K562 (cell line): Measurements from ENCODE around the gene SEMA5A.

ENCODE experiments used
- TCF7L2 ChIP-seq: fragments of 150-350 bp; IDR thresholded peaks from 2 replicates; pipeline ENCODE4 v1.6.1; 2016; ENCODE audit warnings: low read depth, mild to moderate bottlenecking, low read length, moderate library complexity
- YBX1 ChIP-seq: fragments of 450-650 bp; IDR thresholded peaks from 2 replicates; pipeline ENCODE4 v1.7.1; 2016; ENCODE audit warnings: mild to moderate bottlenecking

GRCh38 chr5:9009931-9010651 lies 535.8 kb downstream of the SEMA5A start:
- no peak for TF ChIP-seq TCF7L2
- TF ChIP-seq YBX1: no peak
